ENCODE data around the gene GBE1. TPM values are rescaled to one million over a fixed set of nuclear protein-coding genes. Genes with fewer than 3 reads are reported as not detected.

Gene GBE1
- total RNA-seq, 1 experiment from 2014 or later = 9.2 TPM

- no peak for ATAC-seq
- no peak for TF ChIP-seq NFE2L1 (CRISPR knock-in tag; IDR thresholded peaks at IDR 0.05)
- no peak for TF ChIP-seq ZBTB43 (CRISPR knock-in tag; IDR thresholded peaks at IDR 0.05)
- H3K4me3 Mint-ChIP-seq = no peak overlapping the region
- no peak for DNase-seq (ENCODE audit: low spot score)
- ChIA-PET POLR2A (no interaction called here), CTCF (no interaction called here)
- no peaks in the 10 kb centered on the region for H3K27me3 Mint-ChIP-seq (ENCODE audit: low read depth)
- no peaks in the 10 kb centered on the region for H3K36me3 Mint-ChIP-seq
- H3K9me3 Mint-ChIP-seq = no peaks in the 10 kb centered on the region
- H3K4me1 Mint-ChIP-seq = no peaks in the 10 kb centered on the region
- no peak overlapping the region for H3K27ac Mint-ChIP-seq
Measured at GRCh38 chr3:81658322-81658997, 103.0 kb downstream of the GBE1 start.

- no peak for TF ChIP-seq NFE2L1 (CRISPR knock-in tag; IDR thresholded peaks at IDR 0.05)
- no peak for TF ChIP-seq TEAD1 (CRISPR knock-in tag; IDR thresholded peaks at IDR 0.05)
- TF ChIP-seq HMGA2 (CRISPR knock-in tag; IDR thresholded peaks at IDR 0.05) = no peak
- TF ChIP-seq E2F5 (CRISPR knock-in tag; IDR thresholded peaks at IDR 0.05) = no peak
- no peak for TF ChIP-seq ATF6 (CRISPR knock-in tag; IDR thresholded peaks at IDR 0.05)
- no peak for TF ChIP-seq ZNF219 (CRISPR knock-in tag; IDR thresholded peaks at IDR 0.05; ENCODE audit: borderline replicate concordance)
- no peak for TF ChIP-seq FOXP4 (CRISPR knock-in tag; IDR thresholded peaks at IDR 0.05)
- no peak for TF ChIP-seq SMAD4 (CRISPR knock-in tag; IDR thresholded peaks at IDR 0.05)
- no peak for TF ChIP-seq PREB (CRISPR knock-in tag; IDR thresholded peaks at IDR 0.05; ENCODE audit: borderline replicate concordance)
- no peak for TF ChIP-seq NR3C1 (CRISPR knock-in tag; conservative IDR thresholded peaks at IDR 0.05; ENCODE audit: low read depth)
- no peak for TF ChIP-seq ARID4B (CRISPR knock-in tag; IDR thresholded peaks at IDR 0.05; ENCODE audit: borderline replicate concordance)
- TF ChIP-seq ZNF281 (CRISPR knock-in tag; IDR thresholded peaks at IDR 0.05) = no peak
- TF ChIP-seq ZNF138 (CRISPR knock-in tag; conservative IDR thresholded peaks at IDR 0.05) = no peak
Measured at GRCh38 chr3:81651139-81651538, 110.3 kb downstream of the GBE1 start.

More at GRCh38 chr3:81651139-81651538, 110.3 kb downstream of the GBE1 start:
- Mint-ChIP-seq H3K9me3 (no peaks in the 10 kb centered on the region), H3K27me3 (ENCODE audit: low read depth) (no peaks in the 10 kb centered on the region), H3K4me3 (no peak overlapping the region), H3K36me3 (no peaks in the 10 kb centered on the region), H3K27ac (no peak overlapping the region), H3K4me1 (no peaks in the 10 kb centered on the region)
- POLR2A ChIA-PET = no interaction called here
- CTCF ChIA-PET = no interaction called here
- DNase-seq (ENCODE audit: low spot score) = no peak
- ATAC-seq = no peak
